Karpas-422 (cell line): ENCODE measurements around the gene CSNK1G1. TPM values are rescaled to one million over a fixed set of nuclear protein-coding genes. Genes with fewer than 3 reads are reported as not detected.
"Not testable (repeated sequence)": the region's sequence is repeated elsewhere in the genome, so short reads cannot be mapped to it uniquely, and the experiment has no call there.

Source experiments
- DNase-seq: peaks from one replicate; pipeline ENCODE4 v3.0.0-alpha.2; 2015
- H2AFZ ChIP-seq: fragments of 200-600 bp; sonication (generic); 2 replicates; pipeline ENCODE4 v1.6.1; 2014; ENCODE audit warnings: antibody characterized with exemption, low read length, mixed read lengths
- H3K27ac ChIP-seq: fragments of 200-600 bp; sonication (generic); 2 replicates; pipeline ENCODE4 v1.5.1; 2014; ENCODE audit warnings: mild to moderate bottlenecking, low read length, moderate library complexity
- H3K27me3 ChIP-seq: fragments of 200-600 bp; sonication (generic); 2 replicates; pipeline ENCODE4 v1.6.1; 2014; ENCODE audit warnings: low read length, mixed read lengths
- H3K36me3 ChIP-seq: fragments of 200-600 bp; sonication (generic); 2 replicates; pipeline ENCODE4 v1.6.1; 2014; ENCODE audit warnings: low read length, mixed read lengths; ENCODE audit not compliant: insufficient read depth
- H3K4me1 ChIP-seq: fragments of 200-600 bp; sonication (generic); 2 replicates; pipeline ENCODE4 v1.6.1; 2014; ENCODE audit warnings: mild to moderate bottlenecking, low read length, mixed read lengths
- H3K4me2 ChIP-seq: fragments of 200-600 bp; sonication (generic); 2 replicates; pipeline ENCODE4 v1.6.1; 2014; ENCODE audit warnings: low read length, low read depth, mild to moderate bottlenecking; ENCODE audit not compliant: poor library complexity, severe bottlenecking
- H3K4me3 ChIP-seq: fragments of 200-600 bp; sonication (generic); 2 replicates; pipeline ENCODE4 v1.5.1; 2014; ENCODE audit warnings: mild to moderate bottlenecking, antibody characterized with exemption, low read length, mixed read lengths
- H3K79me2 ChIP-seq: fragments of 200-600 bp; sonication (generic); 2 replicates; pipeline ENCODE4 v1.6.1; 2014; ENCODE audit warnings: mild to moderate bottlenecking, low read length, mixed read lengths
- H3K9ac ChIP-seq: fragments of 200-600 bp; sonication (generic); 2 replicates; pipeline ENCODE4 v1.6.0; 2014; ENCODE audit warnings: low read length
- H3K9me2 ChIP-seq: fragments of 200-600 bp; sonication (generic), shearing (Covaris generic); replicated peaks from 2 replicates; pipeline ENCODE4 v1.6.0; 2014; ENCODE audit warnings: mild to moderate bottlenecking, low read length, moderate library complexity; ENCODE audit not compliant: insufficient read depth
- H3K9me3 ChIP-seq: fragments of 300-700, 200-600 bp; sonication (generic); 2 replicates; pipeline ENCODE4 v1.6.1; 2014; ENCODE audit warnings: low read length, mixed read lengths
- H4K20me1 ChIP-seq: fragments of 200-600 bp; sonication (generic); 2 replicates; pipeline ENCODE4 v1.6.1; 2014; ENCODE audit warnings: mild to moderate bottlenecking, antibody characterized with exemption, low read length, low read depth; ENCODE audit not compliant: insufficient read depth
- total RNA-seq: library from RNA; depleted of rRNA; stranded (reverse); fragments of >200 nt; shearing (Covaris generic); gene quantifications from 2 replicates; pipeline ENCODE4 v1.2.3, GENCODE V29; 2014; ENCODE audit warnings: low replicate concordance

The CSNK1G1 gene
- total RNA-seq, 1 experiment from 2014 or later = 37.1 TPM

- H3K4me2 ChIP-seq = no peak overlapping the region
- no peaks in the 10 kb centered on the region for H3K36me3 ChIP-seq
- H3K27ac ChIP-seq = no peak overlapping the region
- H3K27me3 ChIP-seq = no peaks in the 10 kb centered on the region
- H2AFZ ChIP-seq = no peak overlapping the region
- H3K4me1 ChIP-seq = no peaks in the 10 kb centered on the region
- H3K4me3 ChIP-seq = no peak overlapping the region
- no peak for DNase-seq
- no peak overlapping the region for H3K9ac ChIP-seq
- H3K9me3 ChIP-seq = no peaks in the 10 kb centered on the region
- no peaks in the 10 kb centered on the region for H4K20me1 ChIP-seq
- peaks cover 80% of the 10 kb centered on the region for H3K79me2 ChIP-seq
- no peaks in the 10 kb centered on the region for H3K9me2 ChIP-seq
Measured at GRCh38 chr15:64282701-64283100, 73.3 kb downstream of the CSNK1G1 start.

- Histone ChIP-seq H3K9me3 (no peaks in the 10 kb centered on the region), H3K9me2 (no peaks in the 10 kb centered on the region), H3K27me3 (no peaks in the 10 kb centered on the region), H3K4me1 (peaks cover 20% of the 10 kb centered on the region), H3K36me3 (no peaks in the 10 kb centered on the region), H3K79me2 (peaks cover 79% of the 10 kb centered on the region), H4K20me1 (no peaks in the 10 kb centered on the region), H3K9ac (no peak overlapping the region), H2AFZ (no peak overlapping the region), H3K4me3 (no peak overlapping the region), H3K27ac (no peak overlapping the region), H3K4me2 (no peak overlapping the region)
- DNase-seq = no peak
Measured at GRCh38 chr15:64279131-64279530, 76.8 kb downstream of the CSNK1G1 start.

GRCh38 chr15:64275934-64276333 is 80.0 kb downstream of the CSNK1G1 start:
- Histone ChIP-seq H3K36me3 (no peaks in the 10 kb centered on the region), H3K9me3 (no peaks in the 10 kb centered on the region), H3K4me1 (peaks cover 20% of the 10 kb centered on the region), H3K9ac (no peak overlapping the region), H3K79me2 (peaks cover 75% of the 10 kb centered on the region), H3K4me2 (peak overlapping the region; percentile 4), H3K9me2 (no peaks in the 10 kb centered on the region), H4K20me1 (no peaks in the 10 kb centered on the region), H3K27me3 (no peaks in the 10 kb centered on the region), H3K4me3 (no peak overlapping the region), H3K27ac (peak overlapping the region; percentile 67), H2AFZ (no peak overlapping the region)
- no peak for DNase-seq

GRCh38 chr15:64274341-64274950 is 81.5 kb downstream of the CSNK1G1 start:
- H3K27me3 ChIP-seq = no peaks in the 10 kb centered on the region
- H3K4me3 ChIP-seq = no peak overlapping the region
- peaks cover 20% of the 10 kb centered on the region for H3K4me1 ChIP-seq
- no peak overlapping the region for H3K9ac ChIP-seq
- H3K36me3 ChIP-seq = no peaks in the 10 kb centered on the region
- peak overlapping the region; percentile 12 for H3K4me2 ChIP-seq
- no peak for DNase-seq
- no peaks in the 10 kb centered on the region for H4K20me1 ChIP-seq
- H3K9me2 ChIP-seq = no peaks in the 10 kb centered on the region
- no peaks in the 10 kb centered on the region for H3K9me3 ChIP-seq
- no peak overlapping the region for H2AFZ ChIP-seq
- H3K27ac ChIP-seq = peak overlapping the region; percentile 28
- peaks cover 65% of the 10 kb centered on the region for H3K79me2 ChIP-seq

GRCh38 chr15:64267331-64267973 is 88.5 kb downstream of the CSNK1G1 start:
- no peak overlapping the region for H3K9ac ChIP-seq
- no peak overlapping the region for H3K27ac ChIP-seq
- DNase-seq = no peak
- no peaks in the 10 kb centered on the region for H3K9me2 ChIP-seq
- no peak overlapping the region for H3K4me3 ChIP-seq
- H3K79me2 ChIP-seq = peaks cover 75% of the 10 kb centered on the region
- H3K4me1 ChIP-seq = peaks cover 12% of the 10 kb centered on the region
- H3K9me3 ChIP-seq = no peaks in the 10 kb centered on the region
- no peaks in the 10 kb centered on the region for H4K20me1 ChIP-seq
- 0 out of 2 replicates have a peak, but pooled peaks cover 4% of the 10 kb centered on the region for H3K36me3 ChIP-seq
- no peaks in the 10 kb centered on the region for H3K27me3 ChIP-seq
- no peak overlapping the region for H3K4me2 ChIP-seq
- no peak overlapping the region for H2AFZ ChIP-seq

GRCh38 chr15:64265188-64265587 is 90.8 kb downstream of the CSNK1G1 start:
- H3K9me2 ChIP-seq, DNase-seq, H4K20me1 ChIP-seq, H3K36me3 ChIP-seq, H3K9me3 ChIP-seq, H3K4me2 ChIP-seq, H3K27ac ChIP-seq, H2AFZ ChIP-seq, H3K9ac ChIP-seq, H3K27me3 ChIP-seq, H3K4me3 ChIP-seq: not testable (repeated sequence)
- peaks cover 12% of the 10 kb centered on the region for H3K4me1 ChIP-seq
- peaks cover 85% of the 10 kb centered on the region for H3K79me2 ChIP-seq

GRCh38 chr15:64264502-64264901 is 91.5 kb downstream of the CSNK1G1 start:
- Histone ChIP-seq H3K27me3 (no peaks in the 10 kb centered on the region), H3K27ac (no peak overlapping the region), H3K4me3 (no peak overlapping the region), H3K9ac (no peak overlapping the region), H3K4me1 (peaks cover 12% of the 10 kb centered on the region), H3K9me3 (no peaks in the 10 kb centered on the region), H3K9me2 (no peaks in the 10 kb centered on the region), H3K36me3 (0 out of 2 replicates have a peak, but pooled peaks cover 4% of the 10 kb centered on the region), H3K4me2 (no peak overlapping the region), H4K20me1 (no peaks in the 10 kb centered on the region), H2AFZ (no peak overlapping the region), H3K79me2 (peaks cover 91% of the 10 kb centered on the region)
- no peak for DNase-seq

GRCh38 chr15:64263567-64263966 is 92.4 kb downstream of the CSNK1G1 start:
- 0 out of 2 replicates have a peak, but pooled peaks cover 4% of the 10 kb centered on the region for H3K36me3 ChIP-seq
- no peaks in the 10 kb centered on the region for H4K20me1 ChIP-seq
- no peak overlapping the region for H3K9ac ChIP-seq
- H3K4me1 ChIP-seq = peaks cover 12% of the 10 kb centered on the region
- H3K9me2 ChIP-seq = no peaks in the 10 kb centered on the region
- H2AFZ ChIP-seq = no peak overlapping the region
- H3K9me3 ChIP-seq = no peaks in the 10 kb centered on the region
- no peaks in the 10 kb centered on the region for H3K27me3 ChIP-seq
- peaks cover 93% of the 10 kb centered on the region for H3K79me2 ChIP-seq
- DNase-seq = no peak
- no peak overlapping the region for H3K4me2 ChIP-seq
- H3K4me3 ChIP-seq = no peak overlapping the region
- H3K27ac ChIP-seq = no peak overlapping the region
